Naive thymus-derived CD4-positive, alpha-beta T cell (primary cell): Measurements from ENCODE around the gene ZIC5. TPM values are rescaled to one million over a fixed set of nuclear protein-coding genes. Genes with fewer than 3 reads are reported as not detected.

Source experiments
- ATAC-seq: fragments of 150-1000 bp; cut with Tn5 transposase; 2 replicates; pipeline ENCODE4 v1.10.0; 2021; ENCODE audit warnings: mild to moderate bottlenecking, moderate library complexity
- CTCF ChIA-PET: fragments of 350-600 bp; sonication (Branson Sonifier 250); formaldehyde crosslinking; loops from one replicate; lab custom pipeline; 2021; ENCODE audit warnings: antibody characterized with exemption; lab: Charles Lee
- POLR2A ChIA-PET: fragments of 350-600 bp; sonication (Branson Sonifier 250); formaldehyde crosslinking; loops from one replicate; lab custom pipeline; 2021; ENCODE audit warnings: antibody characterized with exemption, inconsistent platforms; lab: Charles Lee
- DNase-seq, 9 donors: peaks; one replicate each; pipeline versions ENCODE4 v3.0.0 to v3.0.0-alpha.2; 2020 to 2022; ENCODE audit warnings: mixed read lengths in 1 of 9
- H3K27ac ChIP-seq: one replicate; pipeline ENCODE4 v1.7.0; 2013; ENCODE audit warnings: mild to moderate bottlenecking, low read depth, low read length, moderate library complexity
- H3K27me3 ChIP-seq, 2 donors: one replicate each; pipeline ENCODE4 v1.7.0; 2013; ENCODE audit warnings: low read length in 2 of 2, mild to moderate bottlenecking in 2 of 2, moderate library complexity in 2 of 2; ENCODE audit not compliant: control insufficient read depth in 2 of 2, insufficient read depth in 2 of 2
- H3K36me3 ChIP-seq, 3 experiments: 1 replicate in 2 of 3; 2 replicates in 1 of 3; pipeline ENCODE4 v1.7.0; 2013; ENCODE audit warnings: low read length in 3 of 3, mild to moderate bottlenecking in 3 of 3, moderate library complexity in 1 of 3; ENCODE audit not compliant: insufficient read depth in 3 of 3, control insufficient read depth in 2 of 3
- H3K4me1 ChIP-seq, 2 donors: one replicate each; pipeline ENCODE4 v1.7.0; 2013; ENCODE audit warnings: low read length in 2 of 2, mild to moderate bottlenecking in 2 of 2, moderate library complexity in 1 of 2; ENCODE audit not compliant: control insufficient read depth in 2 of 2, insufficient read depth in 2 of 2
- H3K4me3 ChIP-seq: 2 replicates; pipeline ENCODE4 v1.7.0; 2013; ENCODE audit warnings: mild to moderate bottlenecking, low read length
- H3K9me3 ChIP-seq, 3 experiments: 1 replicate in 2 of 3; 2 replicates in 1 of 3; pipeline ENCODE4 v1.7.0; 2013; ENCODE audit warnings: low read length in 3 of 3; ENCODE audit not compliant: control insufficient read depth in 2 of 3
- H3K27ac Mint-ChIP-seq, 9 donors: one replicate each; pipeline ENCODE4 v1.8.0; 2020 to 2022; ENCODE audit warnings: mixed read lengths in 9 of 9, mild to moderate bottlenecking in 8 of 9, moderate library complexity in 5 of 9, inconsistent platforms in 2 of 9
- H3K27me3 Mint-ChIP-seq, 5 donors: one replicate each; pipeline ENCODE4 v1.8.0; 2021 to 2022; ENCODE audit warnings: mixed read lengths in 5 of 5, mild to moderate bottlenecking in 1 of 5
- H3K36me3 Mint-ChIP-seq, 5 donors: one replicate each; pipeline ENCODE4 v1.8.0; 2020 to 2022; ENCODE audit warnings: mixed read lengths in 5 of 5, mild to moderate bottlenecking in 3 of 5, inconsistent platforms in 1 of 5
- H3K4me1 Mint-ChIP-seq, 7 donors: one replicate each; pipeline ENCODE4 v1.8.0; 2020 to 2022; ENCODE audit warnings: mixed read lengths in 7 of 7, mild to moderate bottlenecking in 3 of 7, inconsistent platforms in 1 of 7
- H3K4me3 Mint-ChIP-seq, 10 donors: one replicate each; pipeline ENCODE4 v1.8.0; 2020 to 2022; ENCODE audit warnings: mild to moderate bottlenecking in 10 of 10, mixed read lengths in 10 of 10, moderate library complexity in 6 of 10, inconsistent platforms in 2 of 10
- H3K9me3 Mint-ChIP-seq, 11 donors: one replicate each; pipeline ENCODE4 v1.8.0; 2020 to 2022; ENCODE audit warnings: mixed read lengths in 11 of 11, mild to moderate bottlenecking in 4 of 11, inconsistent platforms in 1 of 11, moderate library complexity in 1 of 11
- intact Hi-C, 2 donors: fragments of 100-400 bp; cut with micrococcal nuclease; formaldehyde crosslinking; loops; one replicate each; pipeline ENCODE4 v1.15.1; 2023
- polyA plus RNA-seq, 2 donors: library from polyadenylated mRNA; unstranded; fragments of 300-500 nt; fragmentation: Illumina TruSeq; gene quantifications; one replicate each; pipeline ENCODE4 v1.2.3, GENCODE V29; 2021
- total RNA-seq, 6 experiments: library from RNA in 5 of 6; stranded (reverse) in 5 of 6; gene quantifications; 1 replicate in 5 of 6; 2 replicates in 1 of 6; pipeline ENCODE4 v1.2.3 and lab custom pipeline; 2021 to 2026

ZIC5 gene
- total and polyA plus RNA-seq, 7 experiments from 2014 or later, result not detected

- ChIA-PET CTCF (no interaction called here), POLR2A (no interaction called here)
- ATAC-seq (no peak), DNase-seq (no peak)
- Histone ChIP-seq H3K36me3 (no peaks in the 10 kb centered on the region), H3K4me1 (no peaks in the 10 kb centered on the region), H3K4me3 (no peak overlapping the region), H3K27me3 (peaks cover 0 to 3% of the 10 kb centered on the region in 2 donors), H3K9me3 (no peaks in the 10 kb centered on the region), H3K27ac (no peak overlapping the region)
- Mint-ChIP-seq H3K4me3 (no peak overlapping the region), H3K36me3 (no peaks in the 10 kb centered on the region), H3K27ac (no peak overlapping the region), H3K27me3 (peaks cover 20 to 56% (median 31%) of the 10 kb centered on the region in 5 donors), H3K9me3 (peaks cover 0 to 1% (median 0%) of the 10 kb centered on the region in 11 donors), H3K4me1 (peaks cover 0 to 3% (median 0%) of the 10 kb centered on the region in 7 donors)
- intact Hi-C loops, result no loop called here
Observed at GRCh38 chr13:99941911-99942310, 29.7 kb downstream of the ZIC5 start.

DNA sequence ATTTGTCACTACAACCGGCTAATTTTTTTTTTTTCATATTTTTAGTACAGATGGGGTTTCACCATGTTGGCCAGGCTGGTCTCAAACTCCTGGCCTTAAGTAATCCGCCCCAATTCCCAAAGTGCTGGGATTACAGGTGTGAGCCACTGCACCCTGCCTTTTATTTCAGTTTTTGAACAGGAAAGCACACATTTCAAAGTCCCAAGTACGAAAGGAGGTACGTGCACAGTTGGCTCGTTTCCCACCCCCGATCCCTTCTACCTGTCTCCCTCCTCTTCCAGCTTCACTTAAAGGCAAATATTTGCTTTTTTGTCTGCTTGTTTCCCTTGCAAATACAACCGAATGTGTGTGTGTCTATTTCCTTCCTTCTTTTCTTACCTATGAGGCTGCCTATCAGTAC lies 30.5 kb downstream of the ZIC5 start:
- POLR2A ChIA-PET, result no interaction called here
- no peaks in the 10 kb centered on the region for H3K36me3 ChIP-seq
- H3K4me3 ChIP-seq, result no peak overlapping the region
- no peak for DNase-seq
- CTCF ChIA-PET, result no interaction called here
- peaks cover 0 to 3% (median 0%) of the 10 kb centered on the region in 7 donors for H3K4me1 Mint-ChIP-seq
- intact Hi-C loops, result no loop called here
- no peaks in the 10 kb centered on the region for H3K36me3 Mint-ChIP-seq
- no peaks in the 10 kb centered on the region for H3K4me1 ChIP-seq
- no peak for ATAC-seq
- peaks cover 0 to 1% (median 0%) of the 10 kb centered on the region in 11 donors for H3K9me3 Mint-ChIP-seq
- H3K27me3 Mint-ChIP-seq, result peaks cover 19 to 51% (median 27%) of the 10 kb centered on the region in 5 donors
- no peak overlapping the region for H3K27ac ChIP-seq
- H3K9me3 ChIP-seq, result no peaks in the 10 kb centered on the region
- no peak overlapping the region for H3K27ac Mint-ChIP-seq
- peaks cover 0 to 3% of the 10 kb centered on the region in 2 donors for H3K27me3 ChIP-seq
- H3K4me3 Mint-ChIP-seq, result no peak overlapping the region

DNA sequence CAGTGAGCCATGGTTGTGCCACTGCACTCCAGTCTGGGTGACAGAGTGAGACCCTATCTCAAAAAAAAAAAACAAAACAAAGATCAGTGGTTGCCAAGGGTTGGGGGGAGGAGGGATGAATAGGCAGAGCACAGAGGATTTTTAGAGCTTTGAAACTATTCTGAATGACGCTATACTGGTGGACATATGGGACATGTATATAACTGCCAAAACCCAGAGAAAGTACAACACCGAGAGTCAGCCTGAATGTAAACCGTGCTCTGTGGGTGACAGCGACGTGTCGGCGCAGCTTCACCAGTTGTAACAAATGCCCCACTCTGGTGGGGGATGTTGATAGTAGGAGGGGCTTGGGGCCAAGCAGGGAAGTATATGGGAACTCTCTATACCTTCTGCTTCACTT lies 32.9 kb downstream of the ZIC5 start:
- Histone ChIP-seq H3K27me3 (no peaks in the 10 kb centered on the region), H3K9me3 (no peaks in the 10 kb centered on the region), H3K36me3 (no peaks in the 10 kb centered on the region), H3K4me1 (no peaks in the 10 kb centered on the region), H3K27ac (no peak overlapping the region), H3K4me3 (no peak overlapping the region)
- intact Hi-C loops, result no loop called here
- ChIA-PET CTCF (interaction anchor here (0.6 kb wide), 1 partner anchor 36 kb away, joined by 3 read pairs; no protein-coding TSS in a partner anchor), POLR2A (no interaction called here)
- Mint-ChIP-seq H3K27ac (no peak overlapping the region), H3K36me3 (no peaks in the 10 kb centered on the region), H3K9me3 (peaks cover 0 to 1% (median 0%) of the 10 kb centered on the region in 11 donors), H3K27me3 (peaks cover 15 to 49% (median 21%) of the 10 kb centered on the region in 5 donors), H3K4me1 (no peaks in the 10 kb centered on the region), H3K4me3 (no peak overlapping the region)
- ATAC-seq (no peak), DNase-seq (no peak)

DNA sequence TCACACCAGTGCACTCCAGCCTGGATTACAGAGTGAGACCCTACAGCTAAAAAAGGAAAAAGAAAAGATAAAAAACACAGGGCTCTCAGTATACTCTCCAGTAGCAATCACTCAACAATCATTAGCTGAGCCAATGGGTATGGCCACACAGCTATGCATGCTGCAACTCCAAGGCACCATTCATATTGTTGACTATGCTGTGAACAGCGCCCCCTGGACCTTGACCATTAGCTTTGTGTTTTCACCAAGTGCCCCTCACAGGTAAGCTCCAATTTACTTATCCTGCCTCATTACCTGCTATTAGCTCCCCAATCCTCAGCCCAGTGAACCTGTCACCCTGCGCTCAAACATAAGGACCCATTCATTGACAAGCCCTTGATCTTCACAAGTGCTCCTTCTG lies 35.8 kb downstream of the ZIC5 start:
- no peaks in the 10 kb centered on the region for H3K9me3 ChIP-seq
- no peaks in the 10 kb centered on the region for H3K36me3 ChIP-seq
- peaks cover 0 to 4% (median 0%) of the 10 kb centered on the region in 11 donors for H3K9me3 Mint-ChIP-seq
- POLR2A ChIA-PET, result no interaction called here
- CTCF ChIA-PET, result interaction anchor here (0.6 kb wide), 1 partner anchor 9 kb away, joined by 3 read pairs; no protein-coding TSS in a partner anchor
- DNase-seq, result no peak
- H3K27me3 ChIP-seq, result no peaks in the 10 kb centered on the region
- intact Hi-C loops, result no loop called here
- no peaks in the 10 kb centered on the region for H3K36me3 Mint-ChIP-seq
- no peaks in the 10 kb centered on the region for H3K4me1 ChIP-seq
- H3K27ac Mint-ChIP-seq, result no peak overlapping the region
- no peak overlapping the region for H3K4me3 Mint-ChIP-seq
- H3K27me3 Mint-ChIP-seq, result peaks cover 13 to 30% (median 19%) of the 10 kb centered on the region in 5 donors
- no peak for ATAC-seq
- peaks cover 0 to 6% (median 0%) of the 10 kb centered on the region in 7 donors for H3K4me1 Mint-ChIP-seq
- no peak overlapping the region for H3K27ac ChIP-seq
- no peak overlapping the region for H3K4me3 ChIP-seq

DNA sequence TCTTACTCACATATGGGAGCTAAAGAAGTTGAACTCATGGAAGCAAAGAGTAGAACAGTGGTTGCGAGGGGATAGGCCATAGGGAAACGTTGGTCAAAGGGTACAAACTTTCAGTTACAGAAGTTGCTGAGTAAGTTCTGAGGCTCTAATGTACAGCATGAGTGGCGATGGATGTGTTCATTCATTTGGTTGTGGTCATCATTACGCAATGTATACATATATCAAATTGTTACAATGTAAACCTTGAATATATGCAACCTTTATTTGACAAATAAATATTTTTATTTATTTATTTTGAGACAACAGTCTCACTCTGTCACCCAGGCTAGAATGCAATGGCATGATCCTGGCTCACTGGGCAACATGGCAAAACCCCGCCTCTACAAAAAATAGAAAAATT lies 38.7 kb downstream of the ZIC5 start:
- Histone ChIP-seq H3K27ac (no peak overlapping the region), H3K36me3 (no peaks in the 10 kb centered on the region), H3K4me3 (no peak overlapping the region), H3K27me3 (no peaks in the 10 kb centered on the region), H3K4me1 (no peaks in the 10 kb centered on the region), H3K9me3 (no peaks in the 10 kb centered on the region)
- Mint-ChIP-seq H3K9me3 (peaks cover 0 to 4% (median 0%) of the 10 kb centered on the region in 11 donors), H3K4me1 (peaks cover 0 to 7% (median 0%) of the 10 kb centered on the region in 7 donors), H3K27ac (no peak overlapping the region), H3K4me3 (no peak overlapping the region), H3K27me3 (peaks cover 16 to 36% (median 22%) of the 10 kb centered on the region in 5 donors), H3K36me3 (no peaks in the 10 kb centered on the region)
- DNase-seq (no peak), ATAC-seq (no peak)
- intact Hi-C loops, result no loop called here
- ChIA-PET POLR2A (no interaction called here), CTCF (no interaction called here)

DNA sequence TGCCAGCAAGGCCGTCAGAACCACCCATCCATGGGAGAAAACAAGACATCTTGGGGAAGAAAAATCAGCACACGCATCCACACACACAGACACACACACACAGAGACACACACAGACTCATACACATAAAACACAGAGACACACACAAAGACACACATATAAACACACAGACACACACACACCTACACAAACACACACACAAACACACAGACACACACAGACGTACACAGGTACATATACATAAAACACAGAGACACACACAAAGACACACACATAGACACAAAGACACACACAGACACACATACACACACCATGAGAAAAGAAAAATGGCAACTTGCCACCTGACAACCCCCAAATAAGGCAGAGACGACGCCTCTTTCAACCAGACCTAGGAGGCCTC lies 40.6 kb downstream of the ZIC5 start:
- ChIA-PET POLR2A (no interaction called here), CTCF (interaction anchor here (0.9 kb wide), 1 partner anchor 15 kb away, joined by 3 read pairs; no protein-coding TSS in a partner anchor)
- intact Hi-C loops, result no loop called here
- ATAC-seq (no peak), DNase-seq (no peak)
- H3K9me3 ChIP-seq, result no peaks in the 10 kb centered on the region
- Mint-ChIP-seq H3K27ac (no peak overlapping the region), H3K27me3 (peaks cover 12 to 45% (median 22%) of the 10 kb centered on the region in 5 donors), H3K36me3 (no peaks in the 10 kb centered on the region), H3K4me1 (peaks cover 0 to 7% (median 0%) of the 10 kb centered on the region in 7 donors), H3K4me3 (no peak overlapping the region), H3K9me3 (peaks cover 0 to 4% (median 0%) of the 10 kb centered on the region in 11 donors)
- no peaks in the 10 kb centered on the region for H3K4me1 ChIP-seq
- no peaks in the 10 kb centered on the region for H3K27me3 ChIP-seq
- H3K27ac ChIP-seq, result no peak overlapping the region
- H3K4me3 ChIP-seq, result no peak overlapping the region
- no peaks in the 10 kb centered on the region for H3K36me3 ChIP-seq

- no peak overlapping the region for H3K4me3 ChIP-seq
- Mint-ChIP-seq H3K27me3 (peaks cover 15 to 42% (median 24%) of the 10 kb centered on the region in 5 donors), H3K4me3 (no peak overlapping the region), H3K27ac (no peak overlapping the region), H3K9me3 (peaks cover 0 to 4% (median 0%) of the 10 kb centered on the region in 11 donors), H3K36me3 (peaks cover 0 to 4% (median 0%) of the 10 kb centered on the region in 5 donors), H3K4me1 (peaks cover 0 to 7% (median 0%) of the 10 kb centered on the region in 7 donors)
- no peaks in the 10 kb centered on the region for H3K9me3 ChIP-seq
- intact Hi-C loops, result no loop called here
- no peak for ATAC-seq
- H3K36me3 ChIP-seq, result no peaks in the 10 kb centered on the region
- POLR2A ChIA-PET, result no interaction called here
- no peak overlapping the region for H3K27ac ChIP-seq
- CTCF ChIA-PET, result interaction anchor here (0.9 kb wide), 1 partner anchor 13 kb away, joined by 3 read pairs; no protein-coding TSS in a partner anchor
- H3K27me3 ChIP-seq, result no peaks in the 10 kb centered on the region
- no peak for DNase-seq
- no peaks in the 10 kb centered on the region for H3K4me1 ChIP-seq
Observed at GRCh38 chr13:99929866-99930265, 41.7 kb downstream of the ZIC5 start.
